Osteocyte (in vitro differentiated cells): ENCODE measurements around the gene LRRC36. TPM values are rescaled to one million over a fixed set of nuclear protein-coding genes. Genes with fewer than 3 reads are reported as not detected.

Experiments used
- DNase-seq: peaks from one replicate; pipeline ENCODE4 v3.0.0; 2021; ENCODE audit warnings: mixed read lengths; ENCODE audit not compliant: unreplicated experiment; ENCODE audit errors: extremely low spot score
- H3K27ac Mint-ChIP-seq: one replicate; pipeline ENCODE4 v1.8.0; 2021; ENCODE audit warnings: mild to moderate bottlenecking, mixed read lengths; ENCODE audit not compliant: unreplicated experiment
- H3K27me3 Mint-ChIP-seq: one replicate; pipeline ENCODE4 v1.8.0; 2021; ENCODE audit warnings: mixed read lengths; ENCODE audit not compliant: unreplicated experiment
- H3K36me3 Mint-ChIP-seq: one replicate; pipeline ENCODE4 v1.8.0; 2021; ENCODE audit warnings: mixed read lengths; ENCODE audit not compliant: unreplicated experiment
- H3K4me1 Mint-ChIP-seq: one replicate; pipeline ENCODE4 v1.8.0; 2021; ENCODE audit warnings: mixed read lengths; ENCODE audit not compliant: unreplicated experiment
- H3K4me3 Mint-ChIP-seq: one replicate; pipeline ENCODE4 v1.8.0; 2021; ENCODE audit warnings: mild to moderate bottlenecking, moderate library complexity, mixed read lengths; ENCODE audit not compliant: unreplicated experiment
- H3K9me3 Mint-ChIP-seq: one replicate; pipeline ENCODE4 v1.8.0; 2021; ENCODE audit warnings: mixed read lengths; ENCODE audit not compliant: unreplicated experiment
- CTCF ChIP-seq: fragments of 200-600 bp; sonication (generic); IDR thresholded peaks from 2 replicates; pipeline ENCODE4 v1.5.0; 2021; ENCODE audit warnings: antibody characterized with exemption, mild to moderate bottlenecking, moderate library complexity
- total RNA-seq: library from RNA; stranded (reverse); gene quantifications from 2 replicates; pipeline ENCODE4 v1.2.1, GENCODE V29; 2021

The LRRC36 gene
- total RNA-seq, 1 donor from 2014 or later, result not detected

GRCh38 chr16:67405336-67405735, 78.7 kb downstream of the LRRC36 start:
- Mint-ChIP-seq H3K9me3 (no peaks in the 10 kb centered on the region), H3K27me3 (no peaks in the 10 kb centered on the region), H3K36me3 (peaks cover 4% of the 10 kb centered on the region), H3K4me1 (peaks cover 24% of the 10 kb centered on the region), H3K27ac (no peak overlapping the region), H3K4me3 (no peak overlapping the region)
- TF ChIP-seq CTCF, result no peak
- DNase-seq, result no peak

- Mint-ChIP-seq H3K27ac (peak overlapping the region; percentile 80), H3K27me3 (no peaks in the 10 kb centered on the region), H3K36me3 (peaks cover 4% of the 10 kb centered on the region), H3K9me3 (no peaks in the 10 kb centered on the region), H3K4me1 (peaks cover 24% of the 10 kb centered on the region), H3K4me3 (no peak overlapping the region)
- DNase-seq, result no peak
- TF ChIP-seq CTCF, result no peak
Observed at GRCh38 chr16:67406111-67406971, 79.7 kb downstream of the LRRC36 start.

- TF ChIP-seq CTCF, result no peak
- Mint-ChIP-seq H3K4me1 (peaks cover 27% of the 10 kb centered on the region), H3K4me3 (no peak overlapping the region), H3K9me3 (no peaks in the 10 kb centered on the region), H3K36me3 (peaks cover 4% of the 10 kb centered on the region), H3K27me3 (no peaks in the 10 kb centered on the region), H3K27ac (peak overlapping the region; percentile 80)
- DNase-seq, result no peak
Observed at GRCh38 chr16:67407176-67407787, 80.7 kb downstream of the LRRC36 start.

- Mint-ChIP-seq H3K27ac (peak overlapping the region; percentile 68), H3K4me3 (no peak overlapping the region)
Observed at GRCh38 chr16:67407788-67408452, 81.3 kb downstream of the LRRC36 start.

More at GRCh38 chr16:67407788-67408452, 81.3 kb downstream of the LRRC36 start:
- Mint-ChIP-seq H3K4me1 (peaks cover 27% of the 10 kb centered on the region), H3K27me3 (no peaks in the 10 kb centered on the region), H3K9me3 (no peaks in the 10 kb centered on the region), H3K36me3 (peaks cover 4% of the 10 kb centered on the region)
- peak; percentile 7 for TF ChIP-seq CTCF
- no peak for DNase-seq
